ENCODE results near the gene OVCH1. TPM values are rescaled to one million over a fixed set of nuclear protein-coding genes. Genes with fewer than 3 reads are reported as not detected.

OVCH1 gene
- total RNA-seq, 1 experiment from 2014 or later: not detected

DNA sequence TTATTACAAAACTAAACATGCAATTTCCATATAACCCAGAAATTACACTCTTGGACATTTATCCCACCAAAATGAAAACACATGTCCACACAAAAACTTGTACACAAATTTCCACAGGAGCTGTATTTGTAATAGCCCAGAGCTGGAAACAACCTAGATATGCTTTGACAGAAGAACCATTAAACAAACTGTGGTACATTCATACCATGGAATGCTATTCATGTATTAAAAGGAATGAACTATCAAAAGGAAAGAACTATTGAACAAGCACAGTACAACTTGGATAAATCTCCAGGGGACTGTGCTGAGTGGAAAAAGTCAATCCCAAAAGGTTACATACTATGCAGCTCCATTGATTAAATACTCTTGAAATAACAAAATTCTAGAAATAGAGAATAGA is 80.7 kb downstream of the OVCH1 start:
- Mint-ChIP-seq H3K36me3 (ENCODE audit: insufficient read depth, unreplicated experiment) (no peaks in the 10 kb centered on the region), H3K27me3 (ENCODE audit: unreplicated experiment) (peaks cover 26% of the 10 kb centered on the region), H3K4me1 (ENCODE audit: low read depth, unreplicated experiment) (no peaks in the 10 kb centered on the region), H3K27ac (ENCODE audit: unreplicated experiment) (no peak overlapping the region), H3K4me3 (ENCODE audit: low read depth, unreplicated experiment) (no peak overlapping the region), H3K9me3 (ENCODE audit: low read depth, unreplicated experiment) (no peaks in the 10 kb centered on the region)
- no TSS peak for BruUV-seq (replicated peaks)
- TF ChIP-seq, protein P1, sequence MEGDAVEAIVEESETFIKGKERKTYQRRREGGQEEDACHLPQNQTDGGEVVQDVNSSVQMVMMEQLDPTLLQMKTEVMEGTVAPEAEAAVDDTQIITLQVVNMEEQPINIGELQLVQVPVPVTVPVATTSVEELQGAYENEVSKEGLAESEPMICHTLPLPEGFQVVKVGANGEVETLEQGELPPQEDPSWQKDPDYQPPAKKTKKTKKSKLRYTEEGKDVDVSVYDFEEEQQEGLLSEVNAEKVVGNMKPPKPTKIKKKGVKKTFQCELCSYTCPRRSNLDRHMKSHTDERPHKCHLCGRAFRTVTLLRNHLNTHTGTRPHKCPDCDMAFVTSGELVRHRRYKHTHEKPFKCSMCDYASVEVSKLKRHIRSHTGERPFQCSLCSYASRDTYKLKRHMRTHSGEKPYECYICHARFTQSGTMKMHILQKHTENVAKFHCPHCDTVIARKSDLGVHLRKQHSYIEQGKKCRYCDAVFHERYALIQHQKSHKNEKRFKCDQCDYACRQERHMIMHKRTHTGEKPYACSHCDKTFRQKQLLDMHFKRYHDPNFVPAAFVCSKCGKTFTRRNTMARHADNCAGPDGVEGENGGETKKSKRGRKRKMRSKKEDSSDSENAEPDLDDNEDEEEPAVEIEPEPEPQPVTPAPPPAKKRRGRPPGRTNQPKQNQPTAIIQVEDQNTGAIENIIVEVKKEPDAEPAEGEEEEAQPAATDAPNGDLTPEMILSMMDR (IDR thresholded peaks at IDR 0.05; ENCODE audit: unreplicated experiment): no peak
- DNase-seq: no peak
- CTCF ChIA-PET: no interaction called here
- intact Hi-C loops (cut with micrococcal nuclease; ENCODE audit: unreplicated experiment): loop anchor here (10.0 kb wide), 1 partner anchor 62 kb away; no protein-coding TSS in a partner anchor

DNA sequence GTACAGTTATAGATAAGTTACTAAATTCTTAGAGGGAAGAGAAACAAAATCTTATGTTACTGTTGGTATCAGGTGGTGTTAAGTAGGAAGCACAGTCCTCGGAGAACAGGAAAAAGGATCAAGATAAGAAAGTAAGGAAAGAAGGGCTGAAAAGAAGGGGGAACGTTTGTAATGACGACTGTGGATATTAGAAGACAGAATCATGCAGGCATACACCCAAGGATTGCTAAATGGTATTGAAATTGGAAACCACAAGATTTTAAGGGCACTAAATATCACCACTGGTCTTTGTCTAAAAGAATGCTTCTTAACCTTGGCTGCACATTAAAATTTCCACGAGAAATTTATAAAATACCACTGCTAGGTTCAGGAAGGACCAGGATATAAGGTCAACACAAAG is 82.4 kb downstream of the OVCH1 start:
- DNase-seq: no peak
- intact Hi-C loops (cut with micrococcal nuclease; ENCODE audit: unreplicated experiment): loop anchor here (10.0 kb wide), 1 partner anchor 60 kb away; no protein-coding TSS in a partner anchor
- CTCF ChIA-PET: interaction anchor here (0.7 kb wide), 1 partner anchor 626 kb away, joined by 3 read pairs; no protein-coding TSS in a partner anchor
- H3K9me3 Mint-ChIP-seq (ENCODE audit: low read depth, unreplicated experiment): no peaks in the 10 kb centered on the region
- H3K27ac Mint-ChIP-seq (ENCODE audit: unreplicated experiment): no peak overlapping the region
- peaks cover 26% of the 10 kb centered on the region for H3K27me3 Mint-ChIP-seq (ENCODE audit: unreplicated experiment)
- no peaks in the 10 kb centered on the region for H3K4me1 Mint-ChIP-seq (ENCODE audit: low read depth, unreplicated experiment)
- TF ChIP-seq, protein P1 (IDR thresholded peaks at IDR 0.05; ENCODE audit: unreplicated experiment): no peak
- H3K4me3 Mint-ChIP-seq (ENCODE audit: low read depth, unreplicated experiment): no peak overlapping the region
- H3K36me3 Mint-ChIP-seq (ENCODE audit: insufficient read depth, unreplicated experiment): no peaks in the 10 kb centered on the region
- BruUV-seq (replicated peaks): no TSS peak

DNA sequence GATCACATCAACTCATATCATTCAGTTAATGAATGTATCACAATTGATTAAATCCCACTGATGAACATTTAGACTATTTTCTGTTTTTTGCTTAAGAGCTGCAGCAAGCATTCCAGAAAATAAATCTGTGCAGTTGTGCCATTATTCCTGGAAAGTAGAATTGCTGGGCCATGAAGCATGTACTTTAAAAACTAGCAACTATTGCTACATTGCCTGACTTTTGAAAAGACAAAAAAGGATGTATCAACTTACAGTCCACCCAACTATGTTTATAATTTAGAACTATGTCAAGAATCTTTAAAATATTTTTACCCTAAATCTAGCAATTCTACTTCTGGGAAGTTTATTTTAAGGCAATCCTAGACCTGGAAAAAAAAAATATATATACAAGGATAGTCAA is 83.1 kb downstream of the OVCH1 start:
- BruUV-seq (replicated peaks): no TSS peak
- TF ChIP-seq, protein P1 (IDR thresholded peaks at IDR 0.05; ENCODE audit: unreplicated experiment): no peak
- Mint-ChIP-seq H3K36me3 (ENCODE audit: insufficient read depth, unreplicated experiment) (no peaks in the 10 kb centered on the region), H3K4me1 (ENCODE audit: low read depth, unreplicated experiment) (no peaks in the 10 kb centered on the region), H3K9me3 (ENCODE audit: low read depth, unreplicated experiment) (no peaks in the 10 kb centered on the region), H3K4me3 (ENCODE audit: low read depth, unreplicated experiment) (no peak overlapping the region), H3K27me3 (ENCODE audit: unreplicated experiment) (peaks cover 26% of the 10 kb centered on the region), H3K27ac (ENCODE audit: unreplicated experiment) (no peak overlapping the region)
- CTCF ChIA-PET: interaction anchor here (0.7 kb wide), 2 partner anchors 126 to 997 kb away, joined by 3 read pairs; no protein-coding TSS in a partner anchor
- DNase-seq: no peak
- intact Hi-C loops (cut with micrococcal nuclease; ENCODE audit: unreplicated experiment): loop anchor here (10.0 kb wide), 1 partner anchor 60 kb away; no protein-coding TSS in a partner anchor

DNA sequence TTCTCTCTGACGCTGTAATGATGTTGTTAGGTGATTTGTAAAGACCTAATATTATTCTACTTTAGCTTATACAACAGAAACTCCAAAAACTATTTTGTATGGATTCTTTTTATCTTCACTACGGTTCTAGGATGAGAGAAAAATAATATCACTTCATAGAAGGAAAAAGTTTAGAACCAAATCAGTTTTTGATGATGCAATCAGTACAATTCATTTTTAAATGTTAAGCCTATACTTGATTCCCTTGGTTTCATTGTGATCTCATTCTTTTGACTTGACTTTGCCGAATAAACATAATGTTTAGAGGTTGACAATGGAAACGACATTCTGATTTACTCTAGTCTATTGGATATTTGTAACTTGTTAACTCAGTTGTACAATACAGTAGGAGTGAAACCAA is 91.9 kb downstream of the OVCH1 start:
- no peak for DNase-seq
- TF ChIP-seq, protein P1 (IDR thresholded peaks at IDR 0.05; ENCODE audit: unreplicated experiment): no peak
- Mint-ChIP-seq H3K36me3 (ENCODE audit: insufficient read depth, unreplicated experiment) (no peaks in the 10 kb centered on the region), H3K27ac (ENCODE audit: unreplicated experiment) (no peak overlapping the region), H3K9me3 (ENCODE audit: low read depth, unreplicated experiment) (no peaks in the 10 kb centered on the region), H3K4me3 (ENCODE audit: low read depth, unreplicated experiment) (no peak overlapping the region), H3K4me1 (ENCODE audit: low read depth, unreplicated experiment) (no peaks in the 10 kb centered on the region), H3K27me3 (ENCODE audit: unreplicated experiment) (no peaks in the 10 kb centered on the region)
- CTCF ChIA-PET: no interaction called here
- no TSS peak for BruUV-seq (replicated peaks)
- intact Hi-C loops (cut with micrococcal nuclease; ENCODE audit: unreplicated experiment): no loop called here
